Hair follicle dermal papilla cell (primary cell): ENCODE data around the gene THAP7. TPM values are rescaled to one million over a fixed set of nuclear protein-coding genes. Genes with fewer than 3 reads are reported as not detected.

Experiments used
- small RNA-seq: library from RNA; depleted of rRNA; stranded (forward); fragments of <200 nt; gene quantifications from one replicate; pipeline ENCODE3, GENCODE V24; 2012
- total RNA-seq: library from RNA; depleted of rRNA; stranded (reverse); fragments of >200 nt; gene quantifications from 2 replicates; pipeline ENCODE4 v1.2.3, GENCODE V29; 2012

The THAP7 gene, protein sequence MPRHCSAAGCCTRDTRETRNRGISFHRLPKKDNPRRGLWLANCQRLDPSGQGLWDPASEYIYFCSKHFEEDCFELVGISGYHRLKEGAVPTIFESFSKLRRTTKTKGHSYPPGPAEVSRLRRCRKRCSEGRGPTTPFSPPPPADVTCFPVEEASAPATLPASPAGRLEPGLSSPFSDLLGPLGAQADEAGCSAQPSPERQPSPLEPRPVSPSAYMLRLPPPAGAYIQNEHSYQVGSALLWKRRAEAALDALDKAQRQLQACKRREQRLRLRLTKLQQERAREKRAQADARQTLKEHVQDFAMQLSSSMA
- 30.7 and 31.3 TPM in 2 replicates for total RNA-seq

DNA sequence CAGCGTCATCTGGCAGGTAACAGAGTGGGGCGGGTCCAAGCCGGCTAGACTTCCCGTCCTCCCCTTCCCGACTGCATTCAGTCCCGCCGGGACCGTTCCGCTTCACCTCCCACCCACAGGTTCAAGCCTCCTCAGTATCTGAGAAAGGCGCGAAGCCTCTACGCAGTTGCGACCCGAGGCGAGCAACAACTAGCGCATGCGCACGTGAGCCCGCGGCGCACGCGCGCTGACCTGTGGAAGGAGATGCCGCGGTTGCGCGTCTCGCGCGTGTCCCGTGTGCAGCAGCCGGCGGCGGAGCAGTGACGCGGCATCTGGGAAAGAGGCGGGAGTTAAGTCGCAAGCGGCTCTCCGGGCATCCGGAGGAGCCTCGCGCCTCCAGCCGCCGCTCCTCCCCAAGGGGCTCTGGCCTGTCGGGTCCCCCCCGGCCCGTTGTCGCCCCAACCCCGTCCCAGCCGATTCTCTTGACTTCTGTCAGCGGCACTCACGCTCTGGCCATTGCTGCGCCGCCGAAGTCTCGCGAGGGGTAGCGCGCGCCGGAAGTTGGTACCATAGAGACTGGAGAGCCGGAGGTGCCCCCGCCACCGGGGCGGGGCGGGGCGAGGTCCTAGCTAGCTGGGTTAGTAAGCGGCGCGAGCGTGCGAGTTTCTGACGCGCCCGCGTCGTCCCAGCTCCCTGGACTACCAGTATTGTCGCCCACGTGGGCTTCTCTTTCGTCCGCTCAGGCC, at the start of gene THAP7:
THAP7 (minus strand) TSS at position 518 of the 725 bp plus-strand sequence; CDS start at position 311, 207 bp downstream.

DNA sequence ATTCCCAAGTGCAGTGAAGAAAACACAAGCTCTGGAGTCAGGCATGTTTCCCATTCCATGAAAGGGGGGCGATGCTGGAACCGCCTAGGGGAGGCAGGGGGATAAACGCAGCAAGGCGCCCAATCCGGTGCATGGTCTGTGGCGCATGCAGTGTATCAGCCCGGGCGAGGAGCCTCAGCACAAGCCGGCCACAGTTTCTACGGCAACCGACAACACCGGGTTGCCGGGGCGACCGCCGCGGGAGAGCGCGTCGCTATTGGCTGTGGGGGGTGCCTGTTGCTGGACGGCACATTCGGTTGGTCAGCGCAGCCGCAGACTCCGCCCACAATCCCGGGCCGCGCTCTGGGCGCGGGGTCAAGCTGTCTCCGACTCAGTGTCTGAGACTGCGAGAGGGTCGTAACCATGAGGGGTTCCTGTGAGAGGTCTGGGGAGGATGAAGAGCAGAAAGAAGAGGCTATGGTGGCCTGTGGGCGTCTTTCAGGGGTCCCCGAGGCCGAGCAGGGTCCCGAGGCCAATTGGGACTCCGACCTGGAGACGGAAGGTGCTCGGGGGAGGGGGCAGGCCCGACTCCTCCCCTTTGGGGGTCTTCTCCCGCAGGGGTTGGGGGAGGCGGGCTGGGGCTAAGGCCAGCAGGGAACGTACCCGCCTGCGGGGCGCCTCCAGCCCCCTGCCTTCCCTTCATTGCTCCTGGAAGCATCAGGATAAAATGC, 43.8 kb upstream of the THAP7 start, which contains the start of gene LRRC74B:
LRRC74B (plus strand) TSS at position 362 of the 710 bp plus-strand sequence; CDS start at position 403, 41 bp downstream.

DNA sequence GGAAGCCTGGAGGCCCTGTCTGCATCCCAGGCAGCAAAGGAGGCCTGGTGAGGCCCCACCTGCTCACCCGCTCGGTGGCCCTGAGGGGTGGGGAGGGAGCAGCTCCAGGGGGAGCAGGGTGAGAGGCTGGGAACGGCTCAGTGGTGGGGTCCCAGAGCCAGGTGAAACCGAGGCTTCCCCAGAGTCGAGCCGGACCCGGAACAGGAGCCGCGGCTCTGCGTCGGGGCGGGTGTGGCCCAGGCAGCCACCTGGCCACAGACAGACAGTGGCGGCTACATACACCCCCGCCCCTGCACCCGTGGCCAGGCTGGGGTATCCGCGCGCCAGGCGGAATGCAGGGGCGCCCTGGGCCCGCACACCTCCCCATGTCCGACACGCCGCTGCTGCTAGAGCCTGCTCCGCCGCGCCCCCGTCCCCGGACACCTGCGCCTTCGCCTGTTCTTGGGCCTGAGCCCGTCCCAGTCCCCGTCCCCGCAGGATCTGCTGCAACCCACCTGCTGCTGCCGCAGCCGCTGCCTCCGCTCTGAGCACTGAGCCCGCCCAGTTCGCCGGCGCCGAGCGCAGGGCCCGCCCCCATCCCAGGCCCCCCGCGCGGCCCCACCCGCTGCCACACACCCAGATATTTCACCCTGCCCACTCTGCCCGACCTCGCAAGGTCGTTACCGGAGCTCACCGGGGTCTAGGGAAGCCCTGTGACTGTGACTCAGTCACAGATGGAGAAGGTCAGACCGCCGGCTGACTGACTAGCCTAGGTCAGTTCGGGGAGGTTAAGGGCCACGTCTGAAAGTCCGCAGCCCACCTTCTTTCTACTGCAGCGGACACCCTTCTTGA, 30.3 kb upstream of the THAP7 start, which contains the start of gene SLC7A4:
SLC7A4 (minus strand) TSS at position 525 of the 831 bp plus-strand sequence. CDS start 749 bp downstream, outside the sequence.

DNA sequence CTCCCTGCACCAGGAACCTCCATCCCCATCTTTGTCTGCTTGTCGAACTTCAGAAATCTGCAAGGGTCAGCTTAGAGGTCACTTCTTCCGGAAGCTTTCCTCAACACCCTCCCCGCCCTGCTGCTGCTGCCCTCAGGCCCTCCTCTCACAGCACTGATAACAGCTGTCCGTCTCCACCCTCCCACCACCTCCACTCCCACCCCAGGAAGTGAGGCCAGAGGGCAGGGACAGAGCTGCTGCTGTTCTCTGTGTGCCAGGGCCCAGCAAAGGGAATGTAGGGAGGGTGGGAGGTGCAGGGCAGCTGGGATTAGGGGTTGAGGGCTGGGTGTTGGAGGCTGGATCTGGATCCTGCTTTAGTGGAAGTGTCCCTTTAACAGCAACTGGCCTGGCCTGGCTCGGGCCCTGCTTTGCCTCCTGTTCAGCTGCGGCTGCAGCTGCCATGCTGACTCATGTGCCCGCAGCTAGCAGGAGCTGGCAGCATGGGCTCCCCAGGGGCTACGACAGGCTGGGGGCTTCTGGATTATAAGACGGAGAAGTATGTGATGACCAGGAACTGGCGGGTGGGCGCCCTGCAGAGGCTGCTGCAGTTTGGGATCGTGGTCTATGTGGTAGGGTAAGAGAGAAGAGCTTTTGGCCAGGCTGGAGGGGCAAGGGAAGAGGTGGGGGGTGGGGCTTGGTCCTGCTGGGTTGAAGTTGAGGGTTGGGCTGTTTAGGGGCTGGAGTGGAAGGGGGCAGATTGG, 13.0 kb upstream of the THAP7 start, which contains the start of gene P2RX6:
P2RX6 (plus strand) TSS at position 440 of the 740 bp plus-strand sequence; CDS start at position 450, 10 bp downstream.

DNA sequence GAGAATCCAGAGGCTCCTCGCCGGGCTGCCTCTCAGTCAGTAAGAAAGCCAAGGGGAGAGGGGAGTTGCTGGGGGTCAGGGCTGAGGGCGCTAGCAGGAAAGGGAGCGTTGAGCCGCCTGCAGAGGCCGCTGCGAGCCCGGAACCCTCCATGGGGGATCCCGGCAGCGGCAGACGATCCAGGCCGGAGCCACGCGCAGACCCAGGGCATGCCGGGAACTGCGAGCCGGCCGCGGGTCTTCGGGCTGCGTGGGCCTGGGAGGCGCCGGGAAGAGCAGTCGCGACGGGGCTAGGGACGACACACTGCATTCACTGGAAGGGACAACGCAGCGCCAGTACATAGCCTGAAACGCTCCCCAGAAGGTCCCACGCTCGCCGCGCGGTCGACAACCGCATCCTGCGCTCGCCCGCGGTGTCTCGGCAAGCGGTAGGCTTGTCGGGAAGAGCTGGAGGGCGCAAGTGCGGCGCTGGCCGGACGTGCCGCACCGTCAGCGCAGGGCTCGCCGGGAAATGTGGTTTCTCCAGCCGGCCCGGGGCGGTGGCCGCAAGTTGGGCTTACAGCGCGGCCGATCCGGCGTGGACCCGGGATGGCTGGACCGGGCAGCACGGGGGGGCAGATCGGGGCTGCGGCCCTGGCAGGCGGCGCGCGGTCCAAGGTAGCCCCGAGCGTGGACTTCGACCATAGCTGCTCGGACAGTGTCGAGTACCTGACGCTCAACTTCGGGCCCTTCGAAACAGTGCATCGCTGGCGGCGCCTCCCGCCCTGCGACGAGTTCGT, 19.9 kb downstream of the THAP7 start, which contains the start of gene LZTR1:
LZTR1 (plus strand) TSS at position 511 of the 776 bp plus-strand sequence; CDS start at position 586, 75 bp downstream.

DNA sequence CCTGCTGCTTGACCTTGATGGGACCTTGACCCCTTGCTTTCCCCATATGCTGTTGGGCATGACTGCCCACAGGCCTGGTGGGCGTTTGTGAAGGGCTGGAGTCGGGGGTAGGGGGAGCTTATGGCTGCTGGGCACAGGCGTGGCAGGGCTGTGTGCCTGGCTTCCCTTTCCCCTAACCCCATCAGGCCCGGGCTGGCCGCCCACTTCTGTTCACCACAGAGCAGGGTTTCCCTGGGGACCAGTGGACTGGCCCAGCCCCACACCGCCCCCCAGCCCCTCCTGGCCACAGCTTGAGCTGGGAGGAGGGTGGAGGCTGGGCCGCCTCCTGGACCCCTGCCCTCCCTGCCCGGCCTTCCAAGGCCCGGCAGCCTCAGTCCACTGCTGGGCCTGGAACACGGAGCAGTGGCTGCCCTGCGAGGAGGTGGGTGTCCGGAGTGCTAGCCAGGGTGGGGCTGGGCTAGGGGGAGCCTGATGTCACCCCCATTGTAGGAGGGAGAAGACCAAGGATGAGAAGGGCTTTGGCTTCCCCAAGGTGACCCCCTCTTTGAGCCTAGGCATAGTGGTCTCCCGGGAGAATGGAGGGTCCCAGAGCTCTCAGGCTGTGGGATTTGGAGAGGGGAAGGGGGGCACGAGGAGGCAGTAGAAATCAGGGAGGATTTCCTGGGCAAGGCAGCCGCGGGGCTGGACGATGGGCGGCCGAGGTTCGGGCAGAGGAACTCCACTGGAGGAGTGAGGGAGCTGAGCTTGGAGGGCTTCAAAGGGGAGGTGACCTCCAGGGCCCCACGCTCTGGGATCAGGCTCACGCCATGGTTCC, 34.8 kb downstream of the THAP7 start, which contains the start of gene AIFM3:
AIFM3 (plus strand) TSS at position 373 of the 814 bp plus-strand sequence. CDS start 690 bp downstream, outside the sequence.

Small RNA genes within 50 kb of the gene (small RNA-seq; reads per million reads assigned to genes)
- gene MIR649 = not detected

Other genes starting within 250 kb of the THAP7 start
- not detected in 2 replicates for gene SERPIND1, start 228.0 kb downstream of the THAP7 start, total RNA-seq
- gene PI4KA, start 143.3 kb downstream of the THAP7 start, total RNA-seq = 59.7 and 68.8 TPM in 2 replicates
- 17.2 and 17.4 TPM in 2 replicates for gene SNAP29, start 143.1 kb downstream of the THAP7 start, total RNA-seq
- 46.0 and 48.5 TPM in 2 replicates for gene CRKL, start 84.7 kb downstream of the THAP7 start, total RNA-seq
- gene AIFM3, start 34.9 kb downstream of the THAP7 start, total RNA-seq = 0.36 and 0.49 TPM in 2 replicates
- 90.1 and 91.0 TPM in 2 replicates for gene LZTR1, start 19.8 kb downstream of the THAP7 start, total RNA-seq
- 11.5 and 14.0 TPM in 2 replicates for gene P2RX6, start 13.0 kb upstream of the THAP7 start, total RNA-seq
- 11.5 and 34.5 TPM in 2 replicates for gene SLC7A4, start 30.4 kb upstream of the THAP7 start, total RNA-seq
- gene LRRC74B, start 43.8 kb upstream of the THAP7 start, total RNA-seq = 0.16 and 0.36 TPM in 2 replicates